ENCODE data around the gene ZDHHC4.
A peak's percentile ranks its signal among the peaks of the same experiment; 100 is the strongest.
"Not testable (repeated sequence)": the region's sequence is repeated elsewhere in the genome, so short reads cannot be mapped to it uniquely, and the experiment has no call there.

ZDHHC4 gene

DNA sequence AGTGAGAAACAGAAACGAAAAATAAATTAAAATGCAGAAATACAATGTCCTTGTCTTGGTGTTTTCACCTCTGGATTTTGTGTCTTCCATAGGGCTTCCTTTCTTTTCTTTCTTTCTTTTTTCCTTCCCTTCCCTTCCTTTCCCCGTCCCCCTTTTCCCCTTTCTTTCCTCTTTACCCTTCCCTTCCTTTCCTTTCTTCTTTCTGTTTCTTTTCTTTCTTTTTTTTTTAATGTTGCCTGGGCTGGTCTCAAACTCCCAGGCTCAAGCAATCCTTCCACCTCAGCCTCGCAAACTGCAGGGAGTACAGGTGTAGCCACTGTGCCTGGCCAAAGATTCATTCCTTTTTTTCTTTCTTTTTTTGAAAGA lies 47.0 kb downstream of the ZDHHC4 start:
- no peak overlapping the region for H3K4me3 ChIP-seq (ENCODE audit: low read depth, low read length)
- no peak for DNase-seq (ENCODE audit: low read depth)

- no peak overlapping the region for H3K4me3 ChIP-seq (ENCODE audit: low read depth, low read length)
- DNase-seq (ENCODE audit: low read depth): no peak
Measured at GRCh38 chr7:6628045-6628444, 50.8 kb downstream of the ZDHHC4 start.

DNA sequence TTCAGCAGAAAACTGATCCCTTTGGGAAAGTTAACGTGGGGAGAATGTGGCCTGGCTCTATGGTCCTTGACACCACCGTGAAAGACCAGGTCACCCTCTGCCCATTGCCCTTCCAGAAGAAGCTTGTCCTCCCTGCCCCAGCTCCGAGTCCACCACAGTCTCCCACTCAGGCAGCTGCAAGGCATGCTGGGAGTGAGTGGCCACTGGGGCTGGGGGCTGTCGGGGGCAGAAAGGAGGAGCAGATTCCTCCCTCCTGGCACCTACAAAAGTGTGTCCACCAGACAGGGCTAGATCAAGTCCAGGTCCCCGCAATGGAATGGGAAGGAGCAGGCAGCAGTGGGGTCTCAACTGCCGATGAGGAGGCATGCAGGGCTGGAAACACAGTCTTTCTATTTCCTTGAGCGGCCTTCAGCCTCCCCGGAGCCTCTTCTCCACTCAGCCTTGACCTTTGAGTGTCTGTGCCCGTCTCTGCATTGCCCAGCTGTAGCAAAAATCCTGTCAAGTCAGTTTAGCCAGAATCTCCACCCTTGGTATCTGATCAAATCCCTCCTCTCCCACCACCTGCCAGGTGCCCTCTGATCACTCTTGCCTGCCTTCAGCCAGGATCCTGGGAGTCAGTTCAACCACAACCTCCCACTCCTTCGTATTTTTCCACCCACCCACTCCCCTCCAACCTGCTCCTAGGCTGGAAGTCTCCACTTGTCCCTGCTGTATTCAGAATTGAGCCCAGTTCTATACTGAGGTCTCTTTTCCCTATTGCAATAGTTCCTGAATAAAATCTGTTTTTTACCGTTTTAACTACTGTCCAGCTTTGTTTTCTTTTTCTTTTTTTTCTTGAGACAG lies 53.0 kb downstream of the ZDHHC4 start:
- no peak for DNase-seq (ENCODE audit: low read depth)
- H3K4me3 ChIP-seq (ENCODE audit: low read depth, low read length): no peak overlapping the region

DNA sequence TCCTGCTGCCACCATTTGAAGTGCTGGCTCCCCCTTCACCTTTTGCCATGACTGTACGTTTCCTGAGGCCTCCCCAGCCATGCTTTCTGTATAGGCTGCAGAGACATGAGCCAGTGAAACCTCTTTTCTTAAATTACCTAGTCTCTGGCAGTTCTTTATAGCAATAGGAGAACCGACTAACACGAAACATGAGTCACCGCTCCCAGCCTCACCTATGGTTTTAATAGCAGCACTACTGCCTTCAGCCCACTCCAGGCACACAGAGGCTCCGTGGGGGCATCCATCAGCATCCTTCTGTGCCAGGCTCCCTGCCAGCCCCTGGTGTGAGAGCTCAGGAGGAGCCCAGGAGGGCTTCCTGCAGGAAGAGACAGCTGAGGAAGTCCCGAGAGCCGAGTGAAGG lies 54.4 kb downstream of the ZDHHC4 start:
- H3K4me3 ChIP-seq (ENCODE audit: low read depth, low read length): no peak overlapping the region
- no peak for DNase-seq (ENCODE audit: low read depth)

DNA sequence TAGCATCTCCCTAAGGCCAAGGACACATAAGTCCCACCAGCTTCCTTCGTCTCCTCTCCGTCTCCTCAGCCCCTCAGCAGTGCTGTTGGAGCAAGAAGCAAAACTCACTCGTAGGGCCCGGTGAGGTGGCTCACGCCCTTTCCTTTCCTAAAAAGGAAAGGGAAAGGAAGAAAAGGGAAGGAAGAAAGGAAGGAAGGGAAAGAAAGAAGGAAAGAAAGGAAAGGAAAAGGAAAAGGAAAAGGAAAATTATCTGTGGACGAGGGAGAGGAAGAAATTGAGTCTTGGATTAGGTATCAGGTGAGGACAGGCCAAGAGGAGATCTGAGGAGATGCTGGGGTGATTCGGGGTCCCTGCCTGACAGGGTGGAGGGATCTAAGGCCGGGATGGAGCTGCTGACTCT lies 56.8 kb downstream of the ZDHHC4 start:
- no peak for DNase-seq (ENCODE audit: low read depth)
- H3K4me3 ChIP-seq (ENCODE audit: low read depth, low read length): no peak overlapping the region

DNA sequence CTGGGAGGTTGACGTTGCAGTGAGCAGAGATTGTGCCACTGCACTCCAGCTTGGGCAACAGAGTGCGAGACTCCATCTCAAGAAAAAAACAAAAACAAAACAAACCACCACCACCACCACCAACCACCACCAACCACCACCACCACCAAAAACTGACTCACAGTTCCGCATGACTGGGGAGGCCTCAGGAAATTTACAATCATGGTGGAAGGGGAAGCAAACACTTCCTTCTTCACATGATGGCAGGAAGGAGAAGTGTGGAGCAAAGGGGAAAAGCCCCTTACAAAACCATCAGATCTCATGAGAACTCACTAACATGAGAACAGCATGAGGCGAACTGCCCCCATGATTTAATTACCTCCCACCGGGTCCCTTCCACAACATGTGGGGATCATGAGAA lies 57.7 kb downstream of the ZDHHC4 start:
- not testable (repeated sequence) for H3K4me3 ChIP-seq (ENCODE audit: low read depth, low read length); DNase-seq (ENCODE audit: low read depth)

GRCh38 chr7:6636741-6637543 lies 59.7 kb downstream of the ZDHHC4 start, which contains the start of gene ZNF316:
TSS of gene ZNF316 (plus strand) at chr7:6637318. CDS start at chr7:6642410, 5,092 bp downstream.
- DNase-seq (ENCODE audit: low read depth): no peak

GRCh38 chr7:6637544-6638229 lies 60.4 kb downstream of the ZDHHC4 start:
- H3K4me3 ChIP-seq (ENCODE audit: low read depth, low read length): peak overlapping the region; percentile 76
- no peak for DNase-seq (ENCODE audit: low read depth)

More at GRCh38 chr7:6636741-6637543, 59.7 kb downstream of the ZDHHC4 start, which contains the start of gene ZNF316:
- H3K4me3 ChIP-seq (ENCODE audit: low read depth, low read length): peak within 1 kb of the TSS; percentile 76

Measured in skeletal muscle cell (primary cell).